GM10266 (cell line): ENCODE data around the gene SNCAIP.

Experiments used
- DNase-seq: peaks from one replicate; pipeline ENCODE4 v3.0.0; 2012; ENCODE audit errors: extremely low spot score
- TF ChIP-seq, protein P1 (sequence below): IDR thresholded peaks from 2 replicates; pipeline ENCODE4 v1.5.1; 2012; ENCODE audit warnings: mild to moderate bottlenecking, low read depth; ENCODE audit not compliant: control insufficient read depth, insufficient read depth; ENCODE audit errors: missing control alignments

SNCAIP gene

DNA sequence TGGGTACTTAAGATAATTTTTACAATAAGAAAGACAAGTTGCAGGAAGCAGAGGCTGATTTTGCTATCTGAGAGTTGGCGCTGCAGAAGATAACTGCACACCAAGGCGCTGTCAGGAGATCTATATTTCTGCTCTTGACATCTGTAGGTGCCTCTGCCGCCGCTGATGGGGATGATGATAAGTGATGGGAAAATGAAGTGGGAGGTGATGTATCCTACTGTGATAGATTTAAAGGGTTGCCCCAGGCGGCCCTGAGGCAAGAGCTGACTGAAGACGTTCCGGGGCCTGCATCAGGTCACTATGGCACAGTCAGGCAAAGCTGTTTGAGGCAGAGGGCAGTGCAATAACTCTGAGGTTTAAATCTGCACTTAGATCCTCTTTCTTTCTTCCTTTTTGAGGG, 78.1 kb downstream of the SNCAIP start:
- DNase-seq: no peak
- TF ChIP-seq, protein P1, sequence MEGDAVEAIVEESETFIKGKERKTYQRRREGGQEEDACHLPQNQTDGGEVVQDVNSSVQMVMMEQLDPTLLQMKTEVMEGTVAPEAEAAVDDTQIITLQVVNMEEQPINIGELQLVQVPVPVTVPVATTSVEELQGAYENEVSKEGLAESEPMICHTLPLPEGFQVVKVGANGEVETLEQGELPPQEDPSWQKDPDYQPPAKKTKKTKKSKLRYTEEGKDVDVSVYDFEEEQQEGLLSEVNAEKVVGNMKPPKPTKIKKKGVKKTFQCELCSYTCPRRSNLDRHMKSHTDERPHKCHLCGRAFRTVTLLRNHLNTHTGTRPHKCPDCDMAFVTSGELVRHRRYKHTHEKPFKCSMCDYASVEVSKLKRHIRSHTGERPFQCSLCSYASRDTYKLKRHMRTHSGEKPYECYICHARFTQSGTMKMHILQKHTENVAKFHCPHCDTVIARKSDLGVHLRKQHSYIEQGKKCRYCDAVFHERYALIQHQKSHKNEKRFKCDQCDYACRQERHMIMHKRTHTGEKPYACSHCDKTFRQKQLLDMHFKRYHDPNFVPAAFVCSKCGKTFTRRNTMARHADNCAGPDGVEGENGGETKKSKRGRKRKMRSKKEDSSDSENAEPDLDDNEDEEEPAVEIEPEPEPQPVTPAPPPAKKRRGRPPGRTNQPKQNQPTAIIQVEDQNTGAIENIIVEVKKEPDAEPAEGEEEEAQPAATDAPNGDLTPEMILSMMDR: no peak

DNA sequence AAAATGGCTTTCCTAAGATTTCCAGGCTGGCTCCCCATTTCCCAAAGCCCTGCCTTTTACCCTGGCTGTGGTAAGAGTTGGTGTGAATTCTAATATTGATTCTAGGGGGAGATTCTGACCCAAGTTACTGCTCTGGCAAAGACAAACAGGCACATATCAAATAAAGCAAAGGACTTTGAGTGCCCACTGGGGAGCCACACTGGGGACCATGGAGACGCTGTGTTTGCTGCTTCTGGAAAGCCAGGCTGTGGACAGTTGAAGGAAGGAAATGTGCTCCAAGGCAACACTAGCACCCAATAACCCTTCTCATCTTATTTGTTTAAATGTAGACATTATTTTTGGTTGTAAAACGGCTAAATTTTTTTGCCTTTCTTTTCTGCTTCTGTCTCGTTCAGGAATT, 78.7 kb downstream of the SNCAIP start:
- no peak for DNase-seq
- TF ChIP-seq, protein P1: no peak

DNA sequence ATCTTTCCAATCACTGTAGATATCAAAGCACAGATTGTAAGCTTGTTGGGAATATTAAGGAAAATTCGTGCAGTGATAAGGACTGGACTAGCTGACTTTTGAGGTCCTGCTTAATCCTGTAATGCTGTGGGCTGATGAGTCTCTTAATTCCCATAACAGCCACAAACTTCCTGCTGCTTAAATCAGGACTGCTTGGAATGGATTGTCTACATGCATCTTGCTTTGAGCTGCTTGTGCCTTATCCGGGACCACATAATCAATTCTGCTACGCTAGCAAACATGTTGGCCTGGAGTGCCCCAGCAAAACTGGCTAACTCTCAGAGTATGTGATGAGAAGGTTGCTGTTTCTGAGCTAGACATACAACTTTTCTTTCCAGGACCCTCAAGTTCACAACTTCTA, 79.6 kb downstream of the SNCAIP start:
- no peak for DNase-seq
- TF ChIP-seq, protein P1: no peak

DNA sequence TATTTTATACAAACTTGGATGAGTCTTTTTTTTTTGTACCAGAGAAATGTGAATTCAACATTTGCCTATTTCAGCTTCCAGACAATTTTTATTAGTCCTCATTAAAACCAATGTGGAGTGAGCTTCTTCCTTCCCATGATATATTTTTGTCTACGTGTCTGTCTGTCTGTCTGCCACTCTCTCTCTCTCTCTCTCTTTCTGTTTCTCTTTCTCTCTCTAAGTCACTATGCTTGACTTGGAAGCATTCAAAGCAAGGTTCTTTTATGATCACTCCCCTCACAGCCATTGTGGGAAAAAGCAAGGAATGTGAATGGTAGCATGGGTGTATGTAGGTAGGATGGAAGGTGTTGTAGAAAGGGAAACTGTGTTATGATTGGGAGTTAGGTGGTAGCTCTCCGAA, 80.2 kb downstream of the SNCAIP start:
- TF ChIP-seq, protein P1: no peak
- DNase-seq: no peak

DNA sequence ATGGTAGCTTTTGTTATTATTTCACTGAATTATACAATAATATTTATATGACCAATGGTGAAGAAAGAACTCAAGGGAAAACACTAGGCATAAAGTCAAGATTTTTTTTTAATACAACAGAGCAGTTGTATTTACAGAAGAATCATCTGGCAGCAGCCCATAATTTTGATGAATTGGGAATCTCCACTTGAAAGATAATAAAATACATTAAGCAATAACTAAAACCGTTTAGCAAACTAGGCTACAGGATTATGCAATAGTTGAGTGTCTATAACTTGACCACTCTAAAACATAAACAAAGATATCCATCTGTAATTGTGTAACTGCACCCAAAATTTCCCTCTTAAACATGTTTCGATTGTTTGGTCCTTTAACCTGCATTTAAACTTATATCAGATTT, 80.8 kb downstream of the SNCAIP start:
- TF ChIP-seq, protein P1: no peak
- no peak for DNase-seq

DNA sequence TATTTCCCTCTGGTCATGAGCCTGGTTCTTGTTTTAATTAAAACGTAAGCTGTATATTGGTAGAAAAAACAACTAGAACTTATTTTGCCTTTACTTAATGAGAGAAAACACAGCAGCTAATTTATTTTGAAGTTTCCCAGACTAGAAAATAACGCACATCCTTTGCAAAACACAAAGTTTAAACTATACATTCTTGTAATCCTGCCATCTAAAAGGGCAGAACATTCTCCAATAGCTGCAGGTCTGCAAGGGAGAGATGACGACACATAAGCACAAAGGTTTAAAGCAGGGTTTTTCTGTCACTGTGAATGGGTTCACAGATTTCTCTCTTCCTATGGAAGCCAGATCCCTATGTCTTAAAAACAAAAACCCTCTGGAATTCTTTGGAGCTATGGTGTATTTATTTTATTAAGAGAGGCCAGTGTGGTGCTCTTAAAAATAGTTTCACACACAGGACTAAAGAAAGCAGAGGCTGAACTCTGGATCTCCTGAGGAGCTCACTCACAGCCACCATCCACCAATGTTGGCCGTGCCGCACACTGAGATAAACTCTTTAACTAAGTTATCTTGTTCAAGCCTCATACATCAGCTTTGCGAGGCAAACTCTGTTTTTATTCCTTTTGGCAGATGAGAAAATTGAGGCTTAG, 82.4 kb downstream of the SNCAIP start:
- DNase-seq: no peak
- TF ChIP-seq, protein P1: no peak

DNA sequence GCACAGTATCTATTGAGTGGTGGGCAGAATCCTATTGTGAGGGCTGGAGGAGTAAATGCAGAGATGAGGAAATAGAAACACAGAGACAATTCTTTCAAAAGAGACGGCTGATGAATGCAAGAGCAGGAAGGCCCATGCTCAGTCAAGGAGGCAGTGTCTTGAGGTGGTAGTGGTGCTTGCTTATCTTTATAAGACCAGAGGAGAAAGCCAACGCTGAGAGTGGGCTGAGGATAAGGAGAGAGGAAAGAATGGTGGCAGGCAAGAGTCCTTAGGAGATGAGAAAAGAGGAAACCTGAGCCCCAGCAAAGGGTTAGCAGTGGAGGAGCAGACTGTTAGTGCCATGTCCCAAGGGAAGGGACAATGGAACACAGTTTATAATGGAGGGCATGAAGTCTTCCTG, 86.0 kb downstream of the SNCAIP start:
- no peak for DNase-seq
- TF ChIP-seq, protein P1: no peak
